HEK293 (cell line): ENCODE measurements around the gene OR51A4.

Experiments used
- ZNF302 ChIP-seq: fragments of 450-650 bp; formaldehyde crosslinking; IDR thresholded peaks from 2 replicates; pipeline ENCODE4 v1.5.1; 2016; ENCODE audit warnings: missing biosample characterization, missing genetic modification characterization, low read depth
- TF ChIP-seq, protein P1 (sequence below): fragments of 450-650 bp; formaldehyde crosslinking; IDR thresholded peaks from 2 replicates; pipeline ENCODE4 v1.5.1; 2016; ENCODE audit warnings: missing biosample characterization, missing genetic modification characterization
- TF ChIP-seq, protein P2 (sequence below): fragments of 450-650 bp; formaldehyde crosslinking; IDR thresholded peaks from 2 replicates; pipeline ENCODE4 v1.5.1; 2016; ENCODE audit warnings: missing biosample characterization, missing genetic modification characterization

DNA sequence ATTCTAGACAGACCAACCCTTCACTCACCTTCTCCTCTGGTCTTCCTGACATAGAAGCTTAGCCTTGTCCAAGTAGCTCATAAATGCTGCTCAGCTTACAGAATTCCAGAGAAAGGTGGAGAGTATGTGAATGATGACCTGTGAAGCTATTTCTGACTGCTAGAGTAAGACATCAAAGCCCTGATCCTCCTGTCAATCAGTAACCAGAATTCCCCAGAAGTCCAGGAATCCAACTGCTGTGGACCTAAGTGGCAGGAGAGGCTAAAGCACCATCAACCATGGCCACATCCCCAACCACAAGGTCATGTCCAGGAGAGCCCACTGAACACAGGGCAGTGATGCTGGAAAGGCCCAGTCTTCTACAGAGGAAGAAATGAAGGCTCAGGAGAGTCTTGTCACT, 30.8 kb downstream of the OR51A4 start:
- TF ChIP-seq ZNF302 = no peak
- TF ChIP-seq, protein P1, sequence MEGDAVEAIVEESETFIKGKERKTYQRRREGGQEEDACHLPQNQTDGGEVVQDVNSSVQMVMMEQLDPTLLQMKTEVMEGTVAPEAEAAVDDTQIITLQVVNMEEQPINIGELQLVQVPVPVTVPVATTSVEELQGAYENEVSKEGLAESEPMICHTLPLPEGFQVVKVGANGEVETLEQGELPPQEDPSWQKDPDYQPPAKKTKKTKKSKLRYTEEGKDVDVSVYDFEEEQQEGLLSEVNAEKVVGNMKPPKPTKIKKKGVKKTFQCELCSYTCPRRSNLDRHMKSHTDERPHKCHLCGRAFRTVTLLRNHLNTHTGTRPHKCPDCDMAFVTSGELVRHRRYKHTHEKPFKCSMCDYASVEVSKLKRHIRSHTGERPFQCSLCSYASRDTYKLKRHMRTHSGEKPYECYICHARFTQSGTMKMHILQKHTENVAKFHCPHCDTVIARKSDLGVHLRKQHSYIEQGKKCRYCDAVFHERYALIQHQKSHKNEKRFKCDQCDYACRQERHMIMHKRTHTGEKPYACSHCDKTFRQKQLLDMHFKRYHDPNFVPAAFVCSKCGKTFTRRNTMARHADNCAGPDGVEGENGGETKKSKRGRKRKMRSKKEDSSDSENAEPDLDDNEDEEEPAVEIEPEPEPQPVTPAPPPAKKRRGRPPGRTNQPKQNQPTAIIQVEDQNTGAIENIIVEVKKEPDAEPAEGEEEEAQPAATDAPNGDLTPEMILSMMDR (tag by site-specific recombination) = no peak
- TF ChIP-seq, protein P2, sequence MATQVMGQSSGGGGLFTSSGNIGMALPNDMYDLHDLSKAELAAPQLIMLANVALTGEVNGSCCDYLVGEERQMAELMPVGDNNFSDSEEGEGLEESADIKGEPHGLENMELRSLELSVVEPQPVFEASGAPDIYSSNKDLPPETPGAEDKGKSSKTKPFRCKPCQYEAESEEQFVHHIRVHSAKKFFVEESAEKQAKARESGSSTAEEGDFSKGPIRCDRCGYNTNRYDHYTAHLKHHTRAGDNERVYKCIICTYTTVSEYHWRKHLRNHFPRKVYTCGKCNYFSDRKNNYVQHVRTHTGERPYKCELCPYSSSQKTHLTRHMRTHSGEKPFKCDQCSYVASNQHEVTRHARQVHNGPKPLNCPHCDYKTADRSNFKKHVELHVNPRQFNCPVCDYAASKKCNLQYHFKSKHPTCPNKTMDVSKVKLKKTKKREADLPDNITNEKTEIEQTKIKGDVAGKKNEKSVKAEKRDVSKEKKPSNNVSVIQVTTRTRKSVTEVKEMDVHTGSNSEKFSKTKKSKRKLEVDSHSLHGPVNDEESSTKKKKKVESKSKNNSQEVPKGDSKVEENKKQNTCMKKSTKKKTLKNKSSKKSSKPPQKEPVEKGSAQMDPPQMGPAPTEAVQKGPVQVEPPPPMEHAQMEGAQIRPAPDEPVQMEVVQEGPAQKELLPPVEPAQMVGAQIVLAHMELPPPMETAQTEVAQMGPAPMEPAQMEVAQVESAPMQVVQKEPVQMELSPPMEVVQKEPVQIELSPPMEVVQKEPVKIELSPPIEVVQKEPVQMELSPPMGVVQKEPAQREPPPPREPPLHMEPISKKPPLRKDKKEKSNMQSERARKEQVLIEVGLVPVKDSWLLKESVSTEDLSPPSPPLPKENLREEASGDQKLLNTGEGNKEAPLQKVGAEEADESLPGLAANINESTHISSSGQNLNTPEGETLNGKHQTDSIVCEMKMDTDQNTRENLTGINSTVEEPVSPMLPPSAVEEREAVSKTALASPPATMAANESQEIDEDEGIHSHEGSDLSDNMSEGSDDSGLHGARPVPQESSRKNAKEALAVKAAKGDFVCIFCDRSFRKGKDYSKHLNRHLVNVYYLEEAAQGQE (tag by site-specific recombination) = no peak
